ENCODE measurements around the gene A2ML1. TPM values are rescaled to one million over a fixed set of nuclear protein-coding genes. Genes with fewer than 3 reads are reported as not detected.
"Not testable (repeated sequence)": the region's sequence is repeated elsewhere in the genome, so short reads cannot be mapped to it uniquely, and the experiment has no call there.

The A2ML1 gene
- polyA plus RNA-seq, 4 donors, result 0.10 to 0.22 TPM; not detected in 2

GRCh38 chr12:8820676-8821407 lies 1.6 kb upstream of the A2ML1 start:
- not testable (repeated sequence) for H3K4me1 ChIP-seq (ENCODE audit: control insufficient read depth in 3 of 3, insufficient read depth in 2 of 3, low read depth in 1 of 3, low read length in 2 of 3); H3K27ac ChIP-seq (ENCODE audit: low read depth in 1 of 3, low read length in 2 of 3); H3K9me3 ChIP-seq (ENCODE audit: control insufficient read depth in 2 of 2, insufficient read depth in 1 of 2, low read depth in 1 of 2, low read length in 1 of 2); H3K27me3 ChIP-seq (ENCODE audit: control insufficient read depth in 3 of 3, insufficient read depth in 3 of 3, low read length in 3 of 3); FAIRE-seq; DNase-seq; H3K36me3 ChIP-seq (ENCODE audit: control insufficient read depth in 3 of 3, insufficient read depth in 2 of 3, low read depth in 1 of 3, low read length in 3 of 3); H3K4me3 ChIP-seq (ENCODE audit: low read depth in 1 of 3, low read length in 3 of 3)
- 76 to 90% (median 85%) methylated on average over 8 of the region's 8 CpGs for WGBS, 3 donors

GRCh38 chr12:8821591-8821990 lies 830 bp upstream of the A2ML1 start:
- Histone ChIP-seq H3K4me3 (ENCODE audit: low read depth in 1 of 3, low read length in 3 of 3) (no peak overlapping the region), H3K9me3 (ENCODE audit: control insufficient read depth in 2 of 2, insufficient read depth in 1 of 2, low read depth in 1 of 2, low read length in 1 of 2) (peaks cover 0 to 2% of the 10 kb centered on the region in 2 donors), H3K27me3 (ENCODE audit: control insufficient read depth in 3 of 3, insufficient read depth in 3 of 3, low read length in 3 of 3) (no peaks in the 10 kb centered on the region), H3K36me3 (ENCODE audit: control insufficient read depth in 3 of 3, insufficient read depth in 2 of 3, low read depth in 1 of 3, low read length in 3 of 3) (no peaks in the 10 kb centered on the region), H3K27ac (ENCODE audit: low read depth in 1 of 3, low read length in 2 of 3) (no peak overlapping the region), H3K4me1 (ENCODE audit: control insufficient read depth in 3 of 3, insufficient read depth in 2 of 3, low read depth in 1 of 3, low read length in 2 of 3) (no peaks in the 10 kb centered on the region)
- FAIRE-seq (no peak), DNase-seq (no peak)
- WGBS, 3 donors, result 80 to 88% (median 84%) methylated on average over 3 of the region's 3 CpGs

- DNase-seq (peak; percentile 4 to 13), FAIRE-seq (no peak)
- H3K4me1 ChIP-seq (ENCODE audit: control insufficient read depth in 3 of 3, insufficient read depth in 2 of 3, low read depth in 1 of 3, low read length in 2 of 3), result no peaks in the 10 kb centered on the region
- H3K27ac ChIP-seq (ENCODE audit: low read depth in 1 of 3, low read length in 2 of 3), result no peak overlapping the region
- no peak overlapping the region for H3K4me3 ChIP-seq (ENCODE audit: low read depth in 1 of 3, low read length in 3 of 3)
- no peaks in the 10 kb centered on the region for H3K27me3 ChIP-seq (ENCODE audit: control insufficient read depth in 3 of 3, insufficient read depth in 3 of 3, low read length in 3 of 3)
- H3K36me3 ChIP-seq (ENCODE audit: control insufficient read depth in 3 of 3, insufficient read depth in 2 of 3, low read depth in 1 of 3, low read length in 3 of 3), result no peaks in the 10 kb centered on the region
- 44 to 54% (median 53%) methylated on average over 8 of the region's 8 CpGs for WGBS, 3 donors
- peaks cover 0 to 2% of the 10 kb centered on the region in 2 donors for H3K9me3 ChIP-seq (ENCODE audit: control insufficient read depth in 2 of 2, insufficient read depth in 1 of 2, low read depth in 1 of 2, low read length in 1 of 2)
Measured at GRCh38 chr12:8823565-8824300, 1.3 kb downstream of the A2ML1 start.

- 80 to 92% (median 86%) methylated on average over 4 of the region's 4 CpGs for WGBS, 3 donors
- DNase-seq (no peak), FAIRE-seq (no peak)
- Histone ChIP-seq H3K27me3 (ENCODE audit: control insufficient read depth in 3 of 3, insufficient read depth in 3 of 3, low read length in 3 of 3) (no peaks in the 10 kb centered on the region), H3K27ac (ENCODE audit: low read depth in 1 of 3, low read length in 2 of 3) (no peak overlapping the region), H3K4me3 (ENCODE audit: low read depth in 1 of 3, low read length in 3 of 3) (no peak overlapping the region), H3K9me3 (ENCODE audit: control insufficient read depth in 2 of 2, insufficient read depth in 1 of 2, low read depth in 1 of 2, low read length in 1 of 2) (peaks cover 0 to 2% of the 10 kb centered on the region in 2 donors), H3K4me1 (ENCODE audit: control insufficient read depth in 3 of 3, insufficient read depth in 2 of 3, low read depth in 1 of 3, low read length in 2 of 3) (no peaks in the 10 kb centered on the region), H3K36me3 (ENCODE audit: control insufficient read depth in 3 of 3, insufficient read depth in 2 of 3, low read depth in 1 of 3, low read length in 3 of 3) (no peaks in the 10 kb centered on the region)
Measured at GRCh38 chr12:8827551-8828256, 5.3 kb downstream of the A2ML1 start.

GRCh38 chr12:8828257-8829124 lies 6.1 kb downstream of the A2ML1 start:
- no peak for FAIRE-seq
- Histone ChIP-seq H3K4me1 (ENCODE audit: control insufficient read depth in 3 of 3, insufficient read depth in 2 of 3, low read depth in 1 of 3, low read length in 2 of 3) (no peaks in the 10 kb centered on the region), H3K9me3 (ENCODE audit: control insufficient read depth in 2 of 2, insufficient read depth in 1 of 2, low read depth in 1 of 2, low read length in 1 of 2) (peaks cover 0 to 2% of the 10 kb centered on the region in 2 donors), H3K4me3 (ENCODE audit: low read depth in 1 of 3, low read length in 3 of 3) (no peak overlapping the region), H3K36me3 (ENCODE audit: control insufficient read depth in 3 of 3, insufficient read depth in 2 of 3, low read depth in 1 of 3, low read length in 3 of 3) (no peaks in the 10 kb centered on the region), H3K27me3 (ENCODE audit: control insufficient read depth in 3 of 3, insufficient read depth in 3 of 3, low read length in 3 of 3) (no peaks in the 10 kb centered on the region), H3K27ac (ENCODE audit: low read depth in 1 of 3, low read length in 2 of 3) (no peak overlapping the region)
- no peak for DNase-seq
- 75 to 81% (median 75%) methylated on average over 9 of the region's 9 CpGs for WGBS, 3 donors

GRCh38 chr12:8829125-8829518 lies 6.7 kb downstream of the A2ML1 start:
- DNase-seq, result no peak

GRCh38 chr12:8829621-8830020 lies 7.2 kb downstream of the A2ML1 start:
- Histone ChIP-seq H3K27me3 (ENCODE audit: control insufficient read depth in 3 of 3, insufficient read depth in 3 of 3, low read length in 3 of 3) (no peaks in the 10 kb centered on the region), H3K27ac (ENCODE audit: low read depth in 1 of 3, low read length in 2 of 3) (no peak overlapping the region), H3K4me1 (ENCODE audit: control insufficient read depth in 3 of 3, insufficient read depth in 2 of 3, low read depth in 1 of 3, low read length in 2 of 3) (no peaks in the 10 kb centered on the region), H3K36me3 (ENCODE audit: control insufficient read depth in 3 of 3, insufficient read depth in 2 of 3, low read depth in 1 of 3, low read length in 3 of 3) (no peaks in the 10 kb centered on the region), H3K9me3 (ENCODE audit: control insufficient read depth in 2 of 2, insufficient read depth in 1 of 2, low read depth in 1 of 2, low read length in 1 of 2) (peaks cover 0 to 2% of the 10 kb centered on the region in 2 donors), H3K4me3 (ENCODE audit: low read depth in 1 of 3, low read length in 3 of 3) (no peak overlapping the region)
- DNase-seq, result peak in 1 of 2 donors; percentile 13
- FAIRE-seq, result no peak
- WGBS, 3 donors, result 57 to 80% (median 58%) methylated on average over 7 of the region's 7 CpGs

More at GRCh38 chr12:8829125-8829518, 6.7 kb downstream of the A2ML1 start:
- H3K36me3 ChIP-seq (ENCODE audit: control insufficient read depth in 3 of 3, insufficient read depth in 2 of 3, low read depth in 1 of 3, low read length in 3 of 3), result no peaks in the 10 kb centered on the region
- H3K27me3 ChIP-seq (ENCODE audit: control insufficient read depth in 3 of 3, insufficient read depth in 3 of 3, low read length in 3 of 3), result no peaks in the 10 kb centered on the region
- no peak overlapping the region for H3K4me3 ChIP-seq (ENCODE audit: low read depth in 1 of 3, low read length in 3 of 3)
- no peak for FAIRE-seq
- no peaks in the 10 kb centered on the region for H3K4me1 ChIP-seq (ENCODE audit: control insufficient read depth in 3 of 3, insufficient read depth in 2 of 3, low read depth in 1 of 3, low read length in 2 of 3)
- WGBS, 3 donors, result 66 to 71% (median 70%) methylated on average over 5 of the region's 5 CpGs
- H3K9me3 ChIP-seq (ENCODE audit: control insufficient read depth in 2 of 2, insufficient read depth in 1 of 2, low read depth in 1 of 2, low read length in 1 of 2), result peaks cover 0 to 2% of the 10 kb centered on the region in 2 donors
- no peak overlapping the region for H3K27ac ChIP-seq (ENCODE audit: low read depth in 1 of 3, low read length in 2 of 3)

- FAIRE-seq (no peak), DNase-seq (no peak)
- 85 to 91% (median 85%) methylated on average over 9 of the region's 9 CpGs for WGBS, 3 donors
- H3K4me1 ChIP-seq (ENCODE audit: control insufficient read depth in 3 of 3, insufficient read depth in 2 of 3, low read depth in 1 of 3, low read length in 2 of 3), result no peaks in the 10 kb centered on the region
- peaks cover 0 to 2% of the 10 kb centered on the region in 2 donors for H3K9me3 ChIP-seq (ENCODE audit: control insufficient read depth in 2 of 2, insufficient read depth in 1 of 2, low read depth in 1 of 2, low read length in 1 of 2)
- H3K27me3 ChIP-seq (ENCODE audit: control insufficient read depth in 3 of 3, insufficient read depth in 3 of 3, low read length in 3 of 3), result no peaks in the 10 kb centered on the region
- no peak overlapping the region for H3K27ac ChIP-seq (ENCODE audit: low read depth in 1 of 3, low read length in 2 of 3)
- H3K36me3 ChIP-seq (ENCODE audit: control insufficient read depth in 3 of 3, insufficient read depth in 2 of 3, low read depth in 1 of 3, low read length in 3 of 3), result no peaks in the 10 kb centered on the region
- no peak overlapping the region for H3K4me3 ChIP-seq (ENCODE audit: low read depth in 1 of 3, low read length in 3 of 3)
Measured at GRCh38 chr12:8831116-8831515, 8.7 kb downstream of the A2ML1 start.

All from small intestine (tissue), 7 donors.